WI38 (cell line): ENCODE measurements around the gene ACP3.

Source experiments
- H3K4me3 ChIP-seq: 2 replicates; pipeline ENCODE4 v1.5.1; 2011; ENCODE audit warnings: low read depth, mild to moderate bottlenecking, control low read depth, low read length
- TF ChIP-seq, protein P1 (sequence below): IDR thresholded peaks from 2 replicates; pipeline ENCODE4 v1.5.1; 2012; ENCODE audit warnings: low read depth, mild to moderate bottlenecking, control low read depth, low read length

ACP3 gene

DNA sequence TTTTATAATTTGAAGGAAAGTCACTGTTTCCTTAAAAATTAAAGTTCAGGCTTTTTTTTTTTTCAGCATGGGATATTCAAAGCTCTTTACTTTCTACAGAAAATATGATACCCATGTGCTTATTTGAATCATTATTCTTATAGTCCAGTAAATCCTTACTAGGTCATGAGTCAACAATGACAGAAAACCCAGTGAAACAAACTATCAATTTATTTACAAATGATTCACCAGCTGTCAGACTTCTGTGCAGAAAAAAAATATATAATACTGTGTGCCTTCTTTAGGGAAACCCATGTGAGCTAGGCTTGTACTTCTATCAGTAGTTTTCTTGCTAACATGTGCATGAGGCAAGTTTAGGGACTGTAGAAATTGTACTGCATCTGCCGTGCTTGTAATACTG is 1.2 kb downstream of the ACP3 start:
- TF ChIP-seq, protein P1, sequence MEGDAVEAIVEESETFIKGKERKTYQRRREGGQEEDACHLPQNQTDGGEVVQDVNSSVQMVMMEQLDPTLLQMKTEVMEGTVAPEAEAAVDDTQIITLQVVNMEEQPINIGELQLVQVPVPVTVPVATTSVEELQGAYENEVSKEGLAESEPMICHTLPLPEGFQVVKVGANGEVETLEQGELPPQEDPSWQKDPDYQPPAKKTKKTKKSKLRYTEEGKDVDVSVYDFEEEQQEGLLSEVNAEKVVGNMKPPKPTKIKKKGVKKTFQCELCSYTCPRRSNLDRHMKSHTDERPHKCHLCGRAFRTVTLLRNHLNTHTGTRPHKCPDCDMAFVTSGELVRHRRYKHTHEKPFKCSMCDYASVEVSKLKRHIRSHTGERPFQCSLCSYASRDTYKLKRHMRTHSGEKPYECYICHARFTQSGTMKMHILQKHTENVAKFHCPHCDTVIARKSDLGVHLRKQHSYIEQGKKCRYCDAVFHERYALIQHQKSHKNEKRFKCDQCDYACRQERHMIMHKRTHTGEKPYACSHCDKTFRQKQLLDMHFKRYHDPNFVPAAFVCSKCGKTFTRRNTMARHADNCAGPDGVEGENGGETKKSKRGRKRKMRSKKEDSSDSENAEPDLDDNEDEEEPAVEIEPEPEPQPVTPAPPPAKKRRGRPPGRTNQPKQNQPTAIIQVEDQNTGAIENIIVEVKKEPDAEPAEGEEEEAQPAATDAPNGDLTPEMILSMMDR = no peak
- H3K4me3 ChIP-seq = no peak overlapping the region

DNA sequence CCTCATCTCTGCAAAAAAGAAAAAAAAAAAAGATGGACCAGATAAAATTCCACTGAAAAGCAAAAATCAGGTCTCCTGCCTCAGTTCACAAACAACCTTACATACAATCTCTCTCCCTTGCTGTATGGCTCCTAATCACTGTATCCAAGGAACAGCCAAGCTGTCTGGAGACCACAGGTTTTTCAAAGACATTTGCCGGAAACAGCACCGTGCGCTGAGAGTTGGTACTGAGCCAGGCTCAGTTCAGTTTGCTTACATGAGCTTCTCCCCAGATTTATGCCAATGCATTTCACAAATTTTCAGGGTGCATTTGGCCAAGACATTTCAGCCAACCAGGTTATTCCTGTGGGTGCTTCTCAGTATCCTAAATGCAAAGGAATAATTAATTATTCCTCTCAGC is 4.1 kb downstream of the ACP3 start:
- TF ChIP-seq, protein P1 = no peak
- H3K4me3 ChIP-seq = no peak overlapping the region

DNA sequence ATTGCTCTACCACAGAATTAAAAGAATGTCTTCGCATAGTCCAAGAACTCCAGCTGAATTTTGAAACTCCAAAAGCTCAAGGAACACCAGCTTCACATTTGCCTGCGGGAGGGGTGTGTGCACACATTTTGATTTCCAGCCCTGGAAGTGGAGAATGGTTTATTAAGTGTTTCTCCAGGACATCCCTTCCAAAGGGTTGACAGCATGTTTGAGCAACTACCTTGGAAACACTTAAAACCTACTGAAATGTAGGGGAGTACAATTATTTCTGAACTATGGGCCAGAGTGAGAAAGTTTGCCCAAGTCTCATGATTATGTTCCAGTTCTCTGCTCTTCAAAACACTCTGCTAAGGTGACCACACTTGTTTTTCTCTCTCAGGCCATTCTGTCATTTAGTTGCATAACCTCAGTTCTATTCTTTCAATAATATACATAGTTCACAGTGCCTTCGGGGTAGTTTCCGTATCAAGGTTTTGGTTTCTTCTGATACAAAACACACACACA is 7.9 kb downstream of the ACP3 start:
- no peak overlapping the region for H3K4me3 ChIP-seq

DNA sequence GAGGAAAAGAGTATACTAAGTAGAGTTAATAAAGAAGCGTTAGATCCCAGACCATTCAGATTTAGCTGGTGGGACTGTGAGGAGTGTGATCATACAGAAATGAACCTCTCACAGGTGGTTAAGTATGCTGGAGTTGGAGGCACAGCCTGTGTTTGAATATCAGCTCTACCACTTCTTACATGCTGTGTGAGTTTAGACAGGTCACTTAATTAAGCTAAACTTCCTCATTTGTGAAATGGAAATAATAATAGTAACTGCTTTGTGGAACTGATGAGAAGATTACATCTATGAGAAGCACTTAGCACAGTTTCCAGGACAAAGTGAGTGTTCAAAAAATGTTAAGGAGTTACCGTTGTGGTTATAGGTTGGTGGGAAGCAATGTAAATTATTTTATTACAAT is 8.4 kb downstream of the ACP3 start:
- no peak overlapping the region for H3K4me3 ChIP-seq
- TF ChIP-seq, protein P1 = no peak

More for the DNA sequence above, 7.9 kb downstream of the ACP3 start:
- TF ChIP-seq, protein P1 = no peak

DNA sequence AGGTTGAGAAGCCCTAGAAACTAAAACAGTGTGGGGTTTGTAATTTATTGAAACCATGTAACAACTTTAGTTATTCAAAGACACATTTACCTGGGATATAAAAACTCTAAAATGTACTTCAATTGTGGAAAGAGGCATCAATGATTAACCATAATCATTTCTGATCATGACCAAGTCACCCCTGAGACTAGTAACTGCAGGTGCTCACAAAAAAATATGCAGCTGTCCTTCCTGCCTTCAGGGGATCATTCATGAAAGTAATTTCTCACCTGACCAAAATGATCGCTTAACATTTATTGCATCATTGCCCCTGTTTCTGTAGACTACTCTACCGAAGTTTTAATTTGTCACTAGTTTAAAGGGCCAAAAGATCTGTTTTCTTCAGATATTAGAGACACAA is 9.0 kb downstream of the ACP3 start:
- TF ChIP-seq, protein P1 = no peak

DNA sequence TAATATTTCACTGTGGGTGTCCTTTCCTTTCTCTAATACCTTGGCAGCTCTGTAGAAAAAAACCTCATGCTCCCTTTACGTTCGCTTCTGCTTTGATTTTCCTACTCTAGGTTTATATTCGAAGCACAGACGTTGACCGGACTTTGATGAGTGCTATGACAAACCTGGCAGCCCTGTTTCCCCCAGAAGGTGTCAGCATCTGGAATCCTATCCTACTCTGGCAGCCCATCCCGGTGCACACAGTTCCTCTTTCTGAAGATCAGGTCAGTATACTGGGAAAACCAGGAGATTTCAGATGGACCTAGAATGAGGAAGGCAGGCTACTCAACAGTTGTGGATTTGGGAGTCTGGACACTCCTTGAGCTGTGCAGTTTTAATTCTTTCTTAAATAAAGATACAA is 14.9 kb downstream of the ACP3 start:
- no peak overlapping the region for H3K4me3 ChIP-seq
- TF ChIP-seq, protein P1 = no peak

More for the DNA sequence above, 9.0 kb downstream of the ACP3 start:
- H3K4me3 ChIP-seq = no peak overlapping the region

DNA sequence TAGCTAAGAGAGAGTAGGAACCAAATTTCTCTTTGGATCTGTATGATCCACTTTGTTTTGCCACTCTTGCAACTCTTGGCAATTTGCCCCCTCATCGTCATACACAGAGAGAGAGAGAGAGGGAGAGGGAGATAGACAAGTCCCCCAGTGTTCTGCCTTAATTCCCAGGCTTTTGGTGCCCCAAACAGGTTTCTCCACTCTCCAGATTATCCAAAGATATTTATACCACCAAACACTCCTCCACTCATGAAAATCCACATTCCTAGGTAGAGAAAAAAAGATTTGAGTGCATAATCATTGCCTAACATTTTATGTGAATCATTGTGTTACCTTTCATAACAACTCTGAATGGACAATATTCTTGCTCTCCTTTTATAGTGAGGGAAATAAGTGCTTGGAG is 15.3 kb downstream of the ACP3 start:
- H3K4me3 ChIP-seq = no peak overlapping the region
- TF ChIP-seq, protein P1 = no peak
